ENCODE measurements around the gene TMEM190. TPM values are rescaled to one million over a fixed set of nuclear protein-coding genes. Genes with fewer than 3 reads are reported as not detected.

Gene TMEM190
- total RNA-seq, 1 experiment from 2014 or later: not detected

Other genes starting within 250 kb of the TMEM190 start
- gene TNNT1, start 227.6 kb upstream of the TMEM190 start, total RNA-seq (2014; rRNA removed; shearing (Covaris generic)): 599 and 612 TPM in 2 replicates
- gene TNNI3, start 219.1 kb upstream of the TMEM190 start, total RNA-seq (2014; rRNA removed; shearing (Covaris generic)): 2.4 and 2.5 TPM in 2 replicates
- gene DNAAF3, start 210.2 kb upstream of the TMEM190 start, total RNA-seq (2014; rRNA removed; shearing (Covaris generic)): 9.1 and 14.0 TPM in 2 replicates
- gene SYT5, start 196.5 kb upstream of the TMEM190 start, total RNA-seq (2014; rRNA removed; shearing (Covaris generic)): 0.36 TPM in 1 of 2 replicates, not detected in the other
- gene PTPRH, start 167.3 kb upstream of the TMEM190 start, total RNA-seq (2014; rRNA removed; shearing (Covaris generic)): 0.94 and 1.4 TPM in 2 replicates
- 2.3 and 2.5 TPM in 2 replicates for gene TMEM86B, start 148.1 kb upstream of the TMEM190 start, total RNA-seq (2014; rRNA removed; shearing (Covaris generic))
- gene PPP6R1, start 117.8 kb upstream of the TMEM190 start, total RNA-seq (2014; rRNA removed; shearing (Covaris generic)): 39.5 and 44.9 TPM in 2 replicates
- gene HSPBP1, start 96.7 kb upstream of the TMEM190 start, total RNA-seq (2014; rRNA removed; shearing (Covaris generic)): 39.3 and 40.8 TPM in 2 replicates
- gene BRSK1, start 92.8 kb upstream of the TMEM190 start, total RNA-seq (2014; rRNA removed; shearing (Covaris generic)): 13.2 and 15.8 TPM in 2 replicates
- gene TMEM150B, start 51.5 kb upstream of the TMEM190 start, total RNA-seq (2014; rRNA removed; shearing (Covaris generic)): not detected in 2 replicates
- 21.2 and 21.6 TPM in 2 replicates for gene KMT5C, start 37.0 kb upstream of the TMEM190 start, total RNA-seq (2014; rRNA removed; shearing (Covaris generic))
- 0.45 TPM in 1 of 2 replicates, not detected in the other for gene COX6B2, start 22.1 kb upstream of the TMEM190 start, total RNA-seq (2014; rRNA removed; shearing (Covaris generic))
- gene GARIN5B, start 13.6 kb upstream of the TMEM190 start, total RNA-seq (2014; rRNA removed; shearing (Covaris generic)): not detected in 2 replicates
- 16.7 and 17.8 TPM in 2 replicates for gene IL11, start 6.4 kb upstream of the TMEM190 start, total RNA-seq (2014; rRNA removed; shearing (Covaris generic))
- gene TMEM238, start 7.5 kb downstream of the TMEM190 start, total RNA-seq (2014; rRNA removed; shearing (Covaris generic)): 0.14 and 0.25 TPM in 2 replicates
- 612 and 617 TPM in 2 replicates for gene RPL28, start 9.1 kb downstream of the TMEM190 start, total RNA-seq (2014; rRNA removed; shearing (Covaris generic))
- 509 and 566 TPM in 2 replicates for gene UBE2S, start 31.0 kb downstream of the TMEM190 start, total RNA-seq (2014; rRNA removed; shearing (Covaris generic))
- not detected in 2 replicates for gene SHISA7, start 66.5 kb downstream of the TMEM190 start, total RNA-seq (2014; rRNA removed; shearing (Covaris generic))
- 63.2 and 70.8 TPM in 2 replicates for gene ISOC2, start 84.8 kb downstream of the TMEM190 start, total RNA-seq (2014; rRNA removed; shearing (Covaris generic))
- gene C19orf85, start 87.9 kb downstream of the TMEM190 start, total RNA-seq (2014; rRNA removed; shearing (Covaris generic)): not detected in 2 replicates
- gene ZNF628, start 99.8 kb downstream of the TMEM190 start, total RNA-seq (2014; rRNA removed; shearing (Covaris generic)): 2.9 and 3.6 TPM in 2 replicates
- gene NAT14, start 108.4 kb downstream of the TMEM190 start, total RNA-seq (2014; rRNA removed; shearing (Covaris generic)): 22.1 and 25.9 TPM in 2 replicates
- gene SSC5D, start 111.6 kb downstream of the TMEM190 start, total RNA-seq (2014; rRNA removed; shearing (Covaris generic)): 3.1 and 3.8 TPM in 2 replicates
- gene SBK2, start 160.3 kb downstream of the TMEM190 start, total RNA-seq (2014; rRNA removed; shearing (Covaris generic)): 6.8 and 6.9 TPM in 2 replicates
- 0.30 and 0.87 TPM in 2 replicates for gene SBK3, start 168.7 kb downstream of the TMEM190 start, total RNA-seq (2014; rRNA removed; shearing (Covaris generic))
- 5.4 and 7.5 TPM in 2 replicates for gene ZNF579, start 204.0 kb downstream of the TMEM190 start, total RNA-seq (2014; rRNA removed; shearing (Covaris generic))
- 7.9 and 10.3 TPM in 2 replicates for gene FIZ1, start 222.7 kb downstream of the TMEM190 start, total RNA-seq (2014; rRNA removed; shearing (Covaris generic))
- gene ZNF524, start 223.5 kb downstream of the TMEM190 start, total RNA-seq (2014; rRNA removed; shearing (Covaris generic)): 2.7 and 3.2 TPM in 2 replicates
- gene ZNF865, start 228.8 kb downstream of the TMEM190 start, total RNA-seq (2014; rRNA removed; shearing (Covaris generic)): 1.7 and 2.0 TPM in 2 replicates
- 2.7 and 3.1 TPM in 2 replicates for gene ZNF784, start 247.7 kb downstream of the TMEM190 start, total RNA-seq (2014; rRNA removed; shearing (Covaris generic))

All from SJCRH30 (cell line).